Non-pigmented ciliary epithelial cell (primary cell): ENCODE measurements around the gene PABPC1L.

Experiments
- DNase-seq: peaks from one replicate; pipeline ENCODE4 v3.0.0-alpha.2; 2010; ENCODE audit warnings: low read depth

Gene PABPC1L

GRCh38 chr20:44942264-44942973, 32.6 kb downstream of the PABPC1L start:
- no peak for DNase-seq

GRCh38 chr20:44943828-44944227, 34.0 kb downstream of the PABPC1L start:
- no peak for DNase-seq

GRCh38 chr20:44945261-44945660, 35.4 kb downstream of the PABPC1L start:
- no peak for DNase-seq

GRCh38 chr20:44946271-44946852, 36.5 kb downstream of the PABPC1L start:
- DNase-seq, result no peak

- no peak for DNase-seq
Observed at GRCh38 chr20:44948107-44948506, 38.2 kb downstream of the PABPC1L start.

- no peak for DNase-seq
Observed at GRCh38 chr20:44948513-44948912, 38.7 kb downstream of the PABPC1L start.

GRCh38 chr20:44950368-44950767, 40.5 kb downstream of the PABPC1L start:
- no peak for DNase-seq

GRCh38 chr20:44952731-44953130, 42.9 kb downstream of the PABPC1L start:
- no peak for DNase-seq

- no peak for DNase-seq
Observed at GRCh38 chr20:44954211-44954610, 44.4 kb downstream of the PABPC1L start.

- no peak for DNase-seq
Observed at GRCh38 chr20:44955270-44955669, 45.4 kb downstream of the PABPC1L start.

- DNase-seq, result no peak
Observed at GRCh38 chr20:44956410-44956809, 46.5 kb downstream of the PABPC1L start.

- DNase-seq, result no peak
Observed at GRCh38 chr20:44958276-44958675, 48.4 kb downstream of the PABPC1L start.

GRCh38 chr20:44959082-44959637, 49.3 kb downstream of the PABPC1L start:
- no peak for DNase-seq

GRCh38 chr20:44959638-44960102, 49.8 kb downstream of the PABPC1L start:
- no peak for DNase-seq

GRCh38 chr20:44960103-44960852, 50.4 kb downstream of the PABPC1L start, which contains the start of gene TOMM34:
TOMM34 (minus strand) TSS chr20:44960397; CDS start chr20:44960333, 64 bp downstream.
- peak; percentile 52 for DNase-seq

GRCh38 chr20:44961011-44961869, 51.4 kb downstream of the PABPC1L start:
- no peak for DNase-seq

- DNase-seq, result no peak
Observed at GRCh38 chr20:44961870-44962267, 52.0 kb downstream of the PABPC1L start.

- DNase-seq, result no peak
Observed at GRCh38 chr20:44962483-44962882, 52.6 kb downstream of the PABPC1L start.

- DNase-seq, result no peak
Observed at GRCh38 chr20:44963325-44964215, 53.7 kb downstream of the PABPC1L start.

- no peak for DNase-seq
Observed at GRCh38 chr20:44965651-44966029, 55.8 kb downstream of the PABPC1L start.
